TTC549 (cell line): ENCODE measurements around the gene TSSC4.

Experiments used
- FAIRE-seq: peaks from 2 replicates; lab custom pipeline; 2012; peaks lifted over from hg19 to GRCh38; lab: Jason Lieb, UNC

TSSC4 gene

GRCh38 chr11:2387266-2387987 is 13.1 kb upstream of the TSSC4 start:
- FAIRE-seq: no peak

- FAIRE-seq: no peak
Observed at GRCh38 chr11:2388431-2389376, 11.8 kb upstream of the TSSC4 start.

- no peak for FAIRE-seq
Observed at GRCh38 chr11:2389377-2390026, 11.0 kb upstream of the TSSC4 start.

- no peak for FAIRE-seq
Observed at GRCh38 chr11:2390091-2390724, 10.3 kb upstream of the TSSC4 start.

- no peak for FAIRE-seq
Observed at GRCh38 chr11:2390725-2391151, 9.8 kb upstream of the TSSC4 start.

GRCh38 chr11:2391181-2391975 is 9.2 kb upstream of the TSSC4 start:
- no peak for FAIRE-seq

GRCh38 chr11:2392241-2392959 is 8.2 kb upstream of the TSSC4 start:
- FAIRE-seq: no peak

- no peak for FAIRE-seq
Observed at GRCh38 chr11:2393111-2393868, 7.3 kb upstream of the TSSC4 start.

GRCh38 chr11:2393941-2394817 is 6.4 kb upstream of the TSSC4 start:
- FAIRE-seq: no peak

GRCh38 chr11:2394818-2395105 is 5.8 kb upstream of the TSSC4 start:
- FAIRE-seq: no peak

- no peak for FAIRE-seq
Observed at GRCh38 chr11:2395211-2395730, 5.3 kb upstream of the TSSC4 start.

GRCh38 chr11:2395856-2396255 is 4.7 kb upstream of the TSSC4 start:
- no peak for FAIRE-seq

- no peak for FAIRE-seq
Observed at GRCh38 chr11:2396471-2396870, 4.1 kb upstream of the TSSC4 start.

- FAIRE-seq: no peak
Observed at GRCh38 chr11:2397005-2397404, 3.5 kb upstream of the TSSC4 start.

GRCh38 chr11:2398664-2399355 is 1.7 kb upstream of the TSSC4 start:
- no peak for FAIRE-seq

GRCh38 chr11:2399488-2400068 is 972 bp upstream of the TSSC4 start:
- no peak for FAIRE-seq

GRCh38 chr11:2400762-2401435 is 349 bp downstream of the TSSC4 start:
- no peak for FAIRE-seq
